Left lobe of liver (tissue), 2 donors: Measurements from ENCODE around the gene NOC3L. TPM values are rescaled to one million over a fixed set of nuclear protein-coding genes. Genes with fewer than 3 reads are reported as not detected.
"Not testable (repeated sequence)": the region's sequence is repeated elsewhere in the genome, so short reads cannot be mapped to it uniquely, and the experiment has no call there.

Experiments used
- ATAC-seq: fragments of 200-7000 bp; cut with Tn5 transposase; one replicate; pipeline ENCODE4 v1.9.1; 2020; ENCODE audit warnings: mild to moderate bottlenecking, moderate library complexity
- DNase-seq: peaks from one replicate; pipeline ENCODE4 v3.0.0-alpha.2; 2020; ENCODE audit warnings: low spot score
- total RNA-seq: library from RNA; stranded (reverse); gene quantifications from one replicate; pipeline ENCODE4 v1.2.1, GENCODE V29; 2021
- donor health status: DM: no; HTN: no; CAD: no; lungs with moderate emphysema.
- donor health status: DM: no; HTN: yes; CAD: no.

NOC3L gene, protein sequence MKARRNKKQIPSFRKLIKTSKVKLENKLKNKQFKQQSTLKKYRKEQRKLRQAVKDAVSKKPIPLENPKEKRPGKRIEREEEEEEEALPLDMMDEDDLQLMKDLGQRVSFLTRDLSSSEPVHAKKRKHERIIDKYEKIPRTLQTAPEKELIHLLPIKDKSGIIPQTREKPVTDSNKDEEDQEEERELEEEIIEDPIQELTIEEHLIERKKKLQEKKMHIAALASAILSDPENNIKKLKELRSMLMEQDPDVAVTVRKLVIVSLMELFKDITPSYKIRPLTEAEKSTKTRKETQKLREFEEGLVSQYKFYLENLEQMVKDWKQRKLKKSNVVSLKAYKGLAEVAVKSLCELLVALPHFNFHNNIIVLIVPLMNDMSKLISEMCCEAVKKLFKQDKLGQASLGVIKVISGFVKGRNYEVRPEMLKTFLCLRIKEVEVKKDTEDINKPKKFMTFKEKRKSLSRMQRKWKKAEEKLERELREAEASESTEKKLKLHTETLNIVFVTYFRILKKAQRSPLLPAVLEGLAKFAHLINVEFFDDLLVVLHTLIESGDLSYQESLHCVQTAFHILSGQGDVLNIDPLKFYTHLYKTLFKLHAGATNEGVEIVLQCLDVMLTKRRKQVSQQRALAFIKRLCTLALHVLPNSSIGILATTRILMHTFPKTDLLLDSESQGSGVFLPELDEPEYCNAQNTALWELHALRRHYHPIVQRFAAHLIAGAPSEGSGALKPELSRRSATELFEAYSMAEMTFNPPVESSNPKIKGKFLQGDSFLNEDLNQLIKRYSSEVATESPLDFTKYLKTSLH
- total RNA-seq: 5.5 TPM

DNA sequence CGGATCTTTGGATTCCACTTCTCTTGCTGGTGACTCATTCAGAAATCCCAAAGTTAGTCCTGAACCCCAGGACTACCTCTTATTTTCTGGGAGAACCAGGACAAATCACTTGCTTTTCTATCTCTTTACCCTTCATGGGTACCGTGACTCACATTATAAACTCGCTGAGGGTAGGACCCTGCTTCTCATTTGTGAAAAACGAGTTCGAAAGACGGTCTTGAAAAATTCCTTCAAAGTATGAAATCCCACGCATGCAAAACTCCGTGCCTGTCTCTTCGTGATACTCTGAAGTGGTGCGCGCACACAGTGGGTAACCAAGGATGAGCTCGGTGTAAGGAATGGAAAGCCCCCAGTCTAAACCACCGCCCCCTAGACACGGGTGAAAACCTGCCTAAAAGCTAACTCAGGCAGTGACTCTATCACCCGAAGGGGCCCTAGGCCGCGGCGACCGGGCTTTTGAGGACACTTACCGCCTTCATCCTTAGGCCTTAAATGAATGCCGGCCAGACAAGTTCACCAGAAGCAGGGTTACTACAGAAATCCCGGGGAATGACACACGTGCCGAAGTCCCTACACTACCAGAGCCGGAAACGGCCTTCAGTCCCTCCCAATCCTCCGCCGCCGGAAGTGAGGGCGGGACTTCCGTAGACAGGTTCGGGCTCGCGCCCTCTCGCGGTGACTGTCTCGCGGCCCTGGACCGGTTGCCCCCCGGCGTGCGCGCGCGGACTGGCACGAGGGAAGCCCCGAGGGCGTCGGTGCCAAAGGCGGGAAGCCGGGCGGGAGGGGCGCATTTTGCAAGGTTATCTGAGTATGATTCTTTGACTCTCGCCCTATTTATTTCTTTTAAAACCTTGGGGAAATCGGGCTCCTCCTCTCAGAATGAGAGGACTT, at the start of gene NOC3L:
Gene NOC3L (minus strand): TSS at position 580 of the 891 bp plus-strand sequence. CDS start 101 bp downstream, at position 479.
- peak; percentile 96 for DNase-seq
- ATAC-seq: peak; percentile 100

DNA sequence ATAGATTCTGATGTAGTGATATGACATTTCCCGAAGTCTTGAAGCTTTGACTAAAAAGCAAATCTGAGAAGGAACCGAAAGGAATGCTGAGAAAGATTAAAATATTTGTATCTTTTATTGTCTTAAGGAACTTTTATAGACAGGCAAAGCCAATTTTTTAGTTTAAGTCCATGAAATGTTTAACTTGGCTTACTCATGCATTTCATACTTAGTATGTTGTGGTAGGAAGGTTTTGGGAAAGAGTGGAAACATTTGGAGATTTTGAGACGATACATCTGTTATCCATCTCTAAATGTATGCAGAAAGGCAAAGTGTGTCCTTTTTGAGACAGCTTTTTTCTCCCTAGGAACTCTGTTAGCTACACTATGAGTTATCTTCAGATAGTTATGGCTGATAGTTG, 49.7 kb upstream of the NOC3L start:
- ATAC-seq (no peak), DNase-seq (no peak)

DNA sequence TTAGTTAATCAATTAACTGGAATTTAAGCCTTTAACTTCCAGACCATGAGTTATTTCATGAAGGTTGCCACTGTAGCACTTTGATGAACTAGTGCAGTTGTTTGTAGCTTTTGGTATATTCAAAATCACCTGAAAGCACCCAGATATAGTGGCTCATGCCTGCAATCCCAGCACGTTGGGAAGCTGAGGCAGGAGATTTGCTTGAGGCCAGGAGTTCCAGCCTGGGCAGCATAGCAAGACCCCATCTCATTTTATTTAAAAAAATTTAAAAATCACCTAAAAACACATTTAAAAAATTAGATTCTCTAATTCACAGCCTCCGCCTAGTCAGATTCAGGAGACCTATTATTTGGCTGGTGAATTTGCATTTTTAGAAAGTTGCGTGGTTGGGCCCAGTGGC, 48.6 kb upstream of the NOC3L start:
- DNase-seq: no peak
- no peak for ATAC-seq

DNA sequence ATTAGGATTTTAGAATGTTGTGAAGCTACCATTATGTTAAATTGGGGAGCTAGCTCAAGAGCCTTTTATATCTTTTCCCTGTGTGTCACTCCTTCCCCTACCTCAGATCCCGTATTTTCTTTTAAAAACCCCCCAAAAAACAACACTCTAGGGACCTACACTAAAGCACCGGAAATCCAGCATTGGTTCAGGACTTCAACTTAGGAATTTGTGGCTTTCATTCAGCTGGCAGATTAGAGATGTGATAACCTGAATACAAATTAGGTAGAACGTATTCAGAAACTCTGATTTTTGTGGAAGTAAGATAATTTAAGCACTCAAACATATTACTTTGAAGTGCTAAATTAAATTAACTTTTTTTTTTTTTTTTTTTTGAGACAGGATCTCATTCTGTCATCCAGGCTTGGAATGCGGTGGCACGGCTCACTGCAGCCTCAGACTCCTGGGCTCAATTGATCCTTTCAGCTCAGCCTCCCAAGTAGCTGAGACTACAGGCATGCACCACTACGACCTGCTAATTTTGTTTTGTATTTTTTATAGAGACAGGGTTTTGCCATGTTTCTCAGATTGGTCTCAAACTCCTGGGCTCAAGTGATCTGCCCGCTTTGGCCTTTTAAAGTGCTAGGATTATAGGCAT, 46.4 kb upstream of the NOC3L start:
- DNase-seq: no peak
- ATAC-seq: no peak

DNA sequence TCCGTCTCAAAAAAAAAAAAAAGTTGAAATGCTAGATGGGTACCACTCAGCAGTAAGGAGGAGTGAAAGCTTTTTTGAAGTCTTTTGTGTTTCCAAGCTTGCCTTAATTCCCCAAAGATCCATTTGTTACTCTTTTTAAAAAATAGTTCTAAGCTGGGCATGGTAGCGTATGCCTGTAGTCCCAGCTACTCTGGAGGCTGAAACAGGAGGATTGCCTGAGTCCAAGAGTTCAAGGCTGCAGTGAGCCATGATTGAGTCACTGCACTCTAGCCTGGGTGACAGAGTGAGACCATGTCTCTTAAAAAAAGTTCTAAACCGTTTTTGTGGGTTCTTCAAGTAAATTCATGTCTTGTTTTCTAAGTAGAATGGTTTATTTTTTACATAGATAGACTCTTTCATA, 44.9 kb upstream of the NOC3L start:
- DNase-seq (no peak), ATAC-seq (no peak)

DNA sequence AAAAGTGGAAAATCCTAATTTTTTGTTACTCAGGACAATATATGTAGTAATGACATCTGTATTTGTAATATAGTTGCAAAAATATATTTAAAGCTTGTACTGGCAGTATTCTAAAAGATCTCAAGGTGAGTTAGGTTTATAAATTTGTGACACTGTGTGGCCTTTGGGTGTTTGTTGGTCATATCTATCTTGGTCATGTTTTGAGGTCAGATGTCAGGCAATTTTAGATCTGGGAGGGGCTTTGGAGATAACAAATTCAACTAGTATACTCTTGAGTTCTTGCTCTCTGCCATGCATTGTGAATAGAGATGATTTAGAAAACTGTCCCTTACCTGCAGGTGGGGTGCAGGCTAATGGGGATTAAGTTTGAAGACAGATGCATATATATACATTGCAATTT, 42.7 kb upstream of the NOC3L start:
- no peak for DNase-seq
- ATAC-seq: no peak

DNA sequence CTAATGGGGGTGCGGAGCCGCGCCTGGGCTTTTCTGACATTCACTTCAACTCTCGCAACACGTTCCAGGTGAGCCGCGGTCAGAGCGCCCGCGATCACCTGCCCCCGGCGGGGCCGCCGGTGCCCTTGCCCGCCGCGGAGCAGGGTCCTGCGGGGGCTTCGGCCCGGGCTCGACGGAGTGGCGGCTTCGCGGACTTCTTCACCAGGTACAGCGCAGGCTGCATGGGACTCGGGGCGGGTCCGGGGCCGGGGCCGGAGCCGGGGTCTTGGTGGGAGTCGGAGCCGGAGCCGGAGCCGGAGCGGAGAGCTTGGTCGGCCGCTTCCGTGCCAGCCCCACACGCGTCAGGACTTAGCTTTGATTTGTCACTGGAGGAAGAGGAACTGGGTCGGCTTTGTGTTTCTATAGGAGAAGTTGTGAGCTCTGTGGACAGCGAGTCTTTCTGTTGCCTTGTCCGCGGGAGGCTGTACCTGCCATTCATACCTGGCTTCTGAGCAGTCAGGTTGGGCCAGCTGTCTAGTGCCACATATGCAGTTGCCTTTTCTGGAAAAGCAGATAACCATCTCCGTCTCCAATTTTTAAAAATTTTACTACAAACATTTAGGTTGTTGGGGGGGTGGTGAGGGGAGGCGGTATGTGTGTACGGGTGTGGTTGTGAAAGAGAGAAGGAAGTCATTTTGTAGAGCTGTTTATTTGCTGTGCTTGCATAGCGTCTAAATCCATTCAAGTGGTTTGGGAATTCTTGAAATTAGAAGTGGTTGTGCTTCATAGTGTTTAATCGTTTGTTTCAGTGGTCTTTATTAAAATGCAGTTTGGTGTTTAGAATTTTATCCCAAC, 40.9 kb upstream of the NOC3L start:
- ATAC-seq (peak; percentile 57), DNase-seq (peak; percentile 66)

DNA sequence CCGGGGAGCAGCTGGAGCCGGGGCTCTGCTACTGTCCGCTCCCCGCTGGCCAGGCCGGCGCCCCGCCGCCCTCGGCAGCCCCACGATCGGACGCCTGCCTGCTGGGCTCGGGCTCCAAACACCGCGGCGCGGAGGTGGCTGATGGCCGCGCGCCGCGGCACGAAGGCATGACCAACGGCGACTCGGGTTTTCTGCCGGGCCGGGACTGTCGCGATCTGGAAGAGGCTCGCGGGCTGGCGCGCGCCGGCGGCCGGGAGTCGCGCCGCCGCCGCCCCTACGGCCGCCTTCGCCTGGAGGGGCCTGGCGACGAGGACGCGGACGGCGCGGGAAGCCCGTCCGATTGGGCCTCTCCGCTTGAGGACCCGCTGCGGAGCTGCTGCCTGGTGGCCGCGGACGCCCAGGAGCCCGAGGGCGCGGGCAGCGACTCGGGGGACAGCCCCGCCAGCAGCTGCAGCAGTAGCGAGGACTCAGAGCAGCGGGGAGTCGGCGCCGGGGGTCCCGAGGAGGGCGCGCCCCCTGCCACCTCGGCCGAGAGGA, 40.2 kb upstream of the NOC3L start:
- ATAC-seq (peak; percentile 63), DNase-seq (peak; percentile 53)

DNA sequence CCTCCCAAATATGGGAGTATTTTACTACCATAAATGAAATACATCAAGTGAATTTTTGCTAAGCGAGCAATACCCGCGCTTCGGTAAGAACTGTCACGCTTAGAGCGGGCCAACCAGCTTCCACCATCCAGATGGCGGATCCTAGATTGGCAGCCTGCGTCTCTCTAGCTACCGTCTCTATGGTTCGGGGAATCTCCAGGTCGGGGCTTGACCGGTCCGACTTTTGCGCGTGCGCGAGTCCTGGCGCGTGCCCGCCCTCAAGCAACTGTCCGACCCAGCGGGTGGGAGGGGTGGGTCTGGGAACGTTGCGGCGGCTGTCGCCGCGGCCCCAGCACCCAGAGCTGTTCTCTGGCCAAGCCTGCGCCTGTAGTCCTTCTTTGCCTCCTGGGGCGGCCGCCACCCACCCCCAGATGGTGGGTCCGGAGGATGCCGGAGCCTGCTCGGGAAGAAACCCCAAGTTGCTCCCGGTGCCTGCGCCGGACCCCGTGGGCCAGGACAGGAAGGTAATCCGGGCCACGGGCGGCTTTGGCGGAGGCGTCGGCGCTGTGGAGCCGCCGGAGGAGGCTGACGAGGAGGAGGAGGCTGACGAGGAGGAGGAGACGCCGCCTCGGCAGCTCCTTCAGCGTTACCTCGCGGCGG, 39.6 kb upstream of the NOC3L start, which contains the start of gene TBC1D12:
Gene TBC1D12 (plus strand): TSS at position 338 of the 639 bp plus-strand sequence. CDS start 73 bp downstream, at position 411.
- peak; percentile 91 for ATAC-seq
- DNase-seq: peak; percentile 96

DNA sequence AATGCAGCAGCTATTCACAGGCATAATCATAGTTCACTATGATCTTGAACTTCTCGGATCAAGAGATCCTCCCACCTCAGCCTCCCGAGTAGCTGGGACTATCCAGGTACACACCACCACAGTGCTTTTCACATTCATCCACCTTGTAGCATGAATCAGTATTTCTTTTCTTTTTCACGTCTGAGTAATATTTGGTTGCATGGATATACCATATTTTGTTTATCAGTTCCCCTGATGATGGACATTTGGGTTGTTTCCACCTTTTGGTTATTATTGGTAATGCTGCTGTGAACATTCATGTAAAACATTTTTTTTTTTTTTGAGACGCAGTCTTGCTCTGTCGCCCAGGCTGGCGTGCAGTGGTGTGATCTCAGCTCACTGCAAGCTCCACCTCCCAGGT, 36.0 kb upstream of the NOC3L start:
- ATAC-seq (no peak), DNase-seq (no peak)

DNA sequence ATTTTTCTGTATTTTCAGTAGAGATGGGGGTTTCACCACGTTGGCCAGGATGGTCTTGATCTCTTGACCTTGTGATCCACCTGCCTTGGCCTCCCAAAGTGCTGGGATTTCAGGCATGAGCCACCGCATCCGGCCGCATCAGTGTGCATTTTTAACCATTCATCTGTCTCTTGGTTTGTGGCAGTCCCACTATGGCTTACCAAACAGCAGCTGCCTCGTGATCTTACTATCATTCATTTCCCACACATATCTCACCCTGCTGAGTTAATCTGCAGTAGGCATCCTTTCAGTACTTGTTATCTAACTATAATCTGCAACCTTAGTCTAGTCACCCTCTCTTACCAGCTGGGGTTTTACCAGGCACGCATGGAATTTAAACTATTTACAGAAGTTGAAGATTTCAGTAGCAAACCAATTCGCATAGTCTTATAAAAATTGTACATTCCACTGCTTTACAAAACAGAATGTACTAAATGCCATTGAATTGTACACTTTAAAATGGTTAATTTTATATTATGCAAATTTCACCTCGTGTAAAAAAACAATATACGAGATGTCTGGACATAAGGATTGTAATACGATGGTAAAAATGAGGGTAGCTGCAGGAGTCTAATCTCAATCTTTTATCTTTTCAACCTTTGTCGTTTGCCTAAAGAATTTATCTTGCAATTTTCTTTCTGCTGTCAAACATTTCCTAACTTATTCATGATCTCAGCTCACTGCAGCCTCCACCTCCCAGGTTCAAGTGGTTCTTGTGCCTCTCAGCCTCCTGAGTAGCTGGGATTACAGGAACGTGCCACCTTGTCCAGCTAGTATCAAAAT, 35.0 kb upstream of the NOC3L start:
- no peak for DNase-seq
- no peak for ATAC-seq

DNA sequence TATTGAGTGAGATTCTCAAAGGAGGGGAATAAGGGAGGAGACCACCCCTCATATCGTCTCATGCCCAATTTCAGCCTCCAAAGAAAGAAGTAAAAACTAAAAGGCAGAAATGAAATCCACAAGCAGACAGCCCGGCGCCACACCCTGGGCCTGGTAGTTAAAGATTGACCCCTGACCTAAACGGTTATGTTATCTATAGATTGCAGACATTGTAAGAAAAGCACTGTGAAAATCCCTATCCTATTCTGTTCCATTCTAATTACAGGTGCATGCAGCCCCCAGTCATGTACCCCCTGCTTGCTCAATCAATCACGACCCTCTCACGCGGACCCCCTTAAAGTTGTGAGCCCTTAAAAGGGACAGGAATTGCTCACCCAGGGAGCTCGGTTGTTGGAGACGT, 29.4 kb upstream of the NOC3L start:
- DNase-seq, ATAC-seq: not testable (repeated sequence)

DNA sequence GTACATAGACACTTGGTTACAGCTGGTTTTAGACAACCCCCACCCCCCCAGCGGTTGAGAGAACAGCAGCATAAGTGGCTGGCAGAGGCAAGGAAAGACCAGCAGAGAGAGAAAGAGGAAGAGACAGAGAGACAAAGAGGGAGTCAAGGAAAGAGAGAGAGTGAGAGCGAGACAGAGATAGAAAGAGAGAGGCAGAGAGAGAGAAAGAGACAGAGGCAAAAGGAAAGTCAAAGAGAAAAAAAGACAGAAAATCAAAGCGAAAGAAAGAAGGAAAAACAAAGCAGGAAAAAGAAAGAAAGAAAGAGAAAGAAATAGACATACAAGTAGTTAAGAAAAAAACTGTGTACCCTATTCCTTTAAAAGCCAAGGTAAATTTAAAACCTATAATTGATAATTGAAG, 23.0 kb upstream of the NOC3L start:
- not testable (repeated sequence) for ATAC-seq

DNA sequence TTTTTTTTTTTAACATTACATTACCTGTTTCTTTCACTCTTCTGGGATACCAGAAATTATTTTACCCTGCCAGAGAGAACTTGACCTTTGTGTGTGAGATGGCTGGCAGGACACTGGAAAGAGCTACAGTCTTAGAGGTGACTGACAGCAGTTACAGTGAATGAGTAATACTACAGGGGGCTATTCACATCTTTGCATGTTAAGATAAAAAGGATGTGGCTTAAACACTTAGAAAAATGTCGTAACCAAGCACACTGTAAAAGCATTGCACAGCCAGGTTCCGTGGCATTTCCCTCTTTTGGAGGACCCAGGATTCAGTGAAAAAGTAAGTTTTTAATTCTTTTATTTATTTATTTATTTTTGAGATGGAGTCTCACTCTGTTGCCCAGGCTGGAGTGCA, 20.8 kb upstream of the NOC3L start:
- no peak for DNase-seq
- no peak for ATAC-seq

More for the DNA sequence above, 23.0 kb upstream of the NOC3L start:
- not testable (repeated sequence) for DNase-seq

DNA sequence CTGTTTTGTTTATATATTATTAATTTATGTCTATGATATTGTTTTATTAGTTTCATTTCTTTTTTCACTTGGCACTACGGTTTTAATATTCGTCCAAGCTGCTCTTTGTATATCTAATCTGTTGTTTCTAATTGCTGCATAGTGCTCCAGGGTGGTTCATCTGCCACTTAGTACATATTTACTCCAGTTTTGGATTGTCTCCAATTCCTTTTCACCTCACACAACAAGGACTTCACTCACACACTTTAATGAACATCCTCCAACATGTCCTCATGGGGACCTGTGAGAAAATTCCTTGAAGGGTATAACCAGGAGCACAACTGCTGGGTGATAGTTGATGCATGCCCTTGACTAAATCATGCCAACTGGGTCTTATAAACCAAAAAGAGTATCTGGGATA, 14.1 kb upstream of the NOC3L start:
- ATAC-seq (no peak), DNase-seq (no peak)

DNA sequence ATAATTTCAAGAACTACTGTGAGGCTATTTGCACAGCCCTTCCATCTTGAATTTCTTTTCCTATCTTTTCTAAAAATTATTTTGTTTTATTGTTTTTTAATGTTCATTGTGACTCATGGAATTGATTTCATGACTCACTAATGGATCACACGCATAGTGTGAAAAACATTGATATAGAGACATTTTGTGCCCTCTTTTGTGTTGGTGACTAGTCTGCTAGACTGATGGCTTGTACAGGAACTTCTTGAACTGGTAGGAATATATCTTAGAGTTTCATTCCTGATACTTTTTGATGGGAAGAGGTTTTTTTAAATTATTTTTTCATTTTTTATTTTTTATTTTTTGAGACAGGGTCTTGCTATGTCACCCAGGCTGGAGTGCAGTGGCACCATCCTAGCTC, 12.6 kb upstream of the NOC3L start:
- ATAC-seq: no peak
- DNase-seq: no peak

DNA sequence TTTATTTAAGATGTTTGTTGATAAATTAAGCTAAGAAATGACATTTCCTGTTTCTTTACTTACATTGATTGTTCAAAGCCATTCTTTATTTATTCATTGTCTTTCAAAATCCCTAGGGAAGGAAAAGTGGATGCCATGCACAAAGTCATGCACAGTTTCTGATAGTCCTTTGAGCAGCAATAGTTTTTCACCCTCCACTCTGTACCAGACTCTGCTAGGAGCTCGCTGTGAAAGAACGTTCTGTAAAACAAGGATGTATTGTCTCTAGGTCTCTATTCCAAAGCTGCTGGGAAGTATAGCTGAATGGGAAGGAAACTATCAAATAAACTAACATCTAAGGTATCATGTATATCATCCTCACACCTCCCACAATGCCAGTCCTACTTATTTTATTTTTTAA, 7.8 kb upstream of the NOC3L start:
- ATAC-seq (no peak), DNase-seq (no peak)

DNA sequence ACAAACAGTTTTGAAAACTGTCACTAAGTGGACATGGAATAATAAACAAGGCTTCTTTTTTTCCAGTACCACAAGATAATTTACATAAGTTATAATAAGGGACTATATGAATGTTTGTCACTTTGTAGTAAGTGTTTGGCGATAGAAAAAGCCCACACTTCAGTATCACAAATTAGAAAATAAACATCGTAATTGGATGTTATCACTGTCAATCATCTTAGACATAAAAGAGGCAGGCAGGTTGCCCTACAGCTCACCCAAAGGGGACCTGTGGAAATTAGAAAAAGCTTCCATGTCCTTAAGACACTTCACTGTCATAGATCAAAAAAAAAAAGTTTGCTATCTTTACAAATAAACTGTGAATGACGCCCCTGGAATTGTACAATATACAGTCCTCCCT, 3.6 kb upstream of the NOC3L start:
- DNase-seq (no peak), ATAC-seq (no peak)
